22Rv1 (cell line): ENCODE results near the gene TIMELESS.

Experiments
- H3K27ac ChIP-seq: fragments of 450-650 bp; 2 replicates; pipeline ENCODE4 v1.5.1; 2017
- ZFX ChIP-seq: fragments of 450-650 bp; IDR thresholded peaks from 2 replicates; pipeline ENCODE4 v1.6.1; 2017; ENCODE audit warnings: antibody characterized with exemption, borderline replicate concordance
- TF ChIP-seq, protein P1 (sequence below): fragments of 450-650 bp; IDR thresholded peaks from 2 replicates; pipeline ENCODE4 v1.5.1; 2017; ENCODE audit warnings: mild to moderate bottlenecking

TIMELESS gene

DNA sequence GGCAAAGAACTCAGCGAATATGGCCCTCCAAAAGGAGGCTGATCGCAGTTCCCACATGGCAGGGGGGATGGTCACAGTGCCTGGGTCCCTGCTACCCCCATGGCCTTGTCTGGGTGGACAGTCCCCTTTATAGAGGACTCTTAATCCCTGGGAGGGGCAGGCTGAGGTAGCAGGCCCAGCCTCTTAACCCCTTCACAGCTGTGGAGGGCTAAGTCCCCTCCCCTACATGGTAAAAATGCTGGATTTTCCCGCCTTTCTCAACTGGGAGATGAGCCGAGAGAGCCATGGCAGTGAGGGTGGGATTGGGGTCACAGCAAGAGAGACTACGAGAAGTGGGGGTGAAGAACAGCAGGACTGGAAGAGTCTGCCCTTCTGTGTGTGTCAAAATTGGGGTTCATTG lies 5.3 kb upstream of the TIMELESS start, which contains the start of gene MIP:
Gene MIP (minus strand): TSS at position 101 of the 400 bp plus-strand sequence. CDS start 44 bp downstream, at position 57.
- H3K27ac ChIP-seq: no peak within 1 kb of the TSS
- TF ChIP-seq, protein P1, sequence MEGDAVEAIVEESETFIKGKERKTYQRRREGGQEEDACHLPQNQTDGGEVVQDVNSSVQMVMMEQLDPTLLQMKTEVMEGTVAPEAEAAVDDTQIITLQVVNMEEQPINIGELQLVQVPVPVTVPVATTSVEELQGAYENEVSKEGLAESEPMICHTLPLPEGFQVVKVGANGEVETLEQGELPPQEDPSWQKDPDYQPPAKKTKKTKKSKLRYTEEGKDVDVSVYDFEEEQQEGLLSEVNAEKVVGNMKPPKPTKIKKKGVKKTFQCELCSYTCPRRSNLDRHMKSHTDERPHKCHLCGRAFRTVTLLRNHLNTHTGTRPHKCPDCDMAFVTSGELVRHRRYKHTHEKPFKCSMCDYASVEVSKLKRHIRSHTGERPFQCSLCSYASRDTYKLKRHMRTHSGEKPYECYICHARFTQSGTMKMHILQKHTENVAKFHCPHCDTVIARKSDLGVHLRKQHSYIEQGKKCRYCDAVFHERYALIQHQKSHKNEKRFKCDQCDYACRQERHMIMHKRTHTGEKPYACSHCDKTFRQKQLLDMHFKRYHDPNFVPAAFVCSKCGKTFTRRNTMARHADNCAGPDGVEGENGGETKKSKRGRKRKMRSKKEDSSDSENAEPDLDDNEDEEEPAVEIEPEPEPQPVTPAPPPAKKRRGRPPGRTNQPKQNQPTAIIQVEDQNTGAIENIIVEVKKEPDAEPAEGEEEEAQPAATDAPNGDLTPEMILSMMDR: no peak
- no peak for TF ChIP-seq ZFX

GRCh38 chr12:56451147-56451546 lies 1.9 kb upstream of the TIMELESS start:
- H3K27ac ChIP-seq: no peak overlapping the region
- TF ChIP-seq, protein P1: no peak
- TF ChIP-seq ZFX: no peak

DNA sequence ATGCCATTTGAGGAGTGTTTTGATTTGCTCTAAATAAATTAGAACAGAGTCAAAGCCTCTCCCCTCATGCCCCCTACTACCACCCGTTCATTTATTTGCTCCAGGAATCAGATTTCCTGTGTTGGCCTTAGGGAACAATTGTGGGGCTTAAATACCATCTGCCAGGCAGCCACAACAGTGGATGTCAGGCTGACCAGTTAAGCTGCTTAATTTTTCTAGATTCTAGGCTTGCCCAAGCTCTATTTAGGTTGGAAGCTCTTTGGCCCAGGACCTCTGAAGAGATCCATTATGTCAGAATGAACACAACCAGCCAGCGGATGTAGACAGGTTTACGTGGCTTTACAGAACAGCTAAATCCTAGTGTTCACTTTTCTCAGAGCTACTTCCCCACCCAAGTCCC lies 1.0 kb upstream of the TIMELESS start:
- H3K27ac ChIP-seq: no peak overlapping the region
- TF ChIP-seq, protein P1: no peak
- TF ChIP-seq ZFX: no peak

DNA sequence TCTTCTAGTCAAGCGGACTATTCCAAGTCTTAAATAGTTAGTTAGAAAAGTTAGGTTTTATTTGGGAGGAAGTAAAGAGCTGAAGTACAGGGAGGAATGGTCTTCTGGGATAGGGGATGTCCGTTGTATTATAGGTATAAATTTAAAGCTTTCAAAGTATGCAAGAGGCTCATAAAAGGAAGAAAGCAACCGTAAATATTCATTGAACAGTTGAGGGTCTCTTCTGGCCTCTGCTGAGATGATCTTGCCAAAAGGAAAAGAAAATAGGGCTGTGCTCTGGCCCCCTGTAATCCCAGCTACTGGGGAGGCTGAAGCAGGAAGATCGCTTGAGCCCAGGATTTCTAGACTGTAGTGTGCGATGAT lies 377 bp upstream of the TIMELESS start:
- TF ChIP-seq, protein P1: no peak
- TF ChIP-seq ZFX: no peak
- peak overlapping the region; percentile 90 for H3K27ac ChIP-seq

DNA sequence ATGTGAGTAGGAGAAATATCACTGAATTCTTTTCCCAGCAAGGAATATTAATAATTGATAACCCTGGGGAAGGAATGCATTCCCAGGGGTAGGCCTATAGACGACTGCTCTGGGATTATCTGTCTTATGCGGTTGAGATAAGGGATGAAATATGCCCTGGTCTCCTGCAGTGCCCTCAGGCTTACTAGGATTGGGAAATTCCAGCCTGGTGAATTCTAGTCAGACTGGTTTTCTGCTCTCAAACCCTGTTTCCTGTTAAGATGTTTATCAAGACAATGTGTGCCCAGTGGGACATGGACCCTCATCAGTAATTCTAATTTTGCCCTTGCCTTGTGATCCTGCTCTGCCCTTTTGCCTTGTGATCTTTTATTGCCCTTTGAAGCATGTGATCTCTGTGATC lies 6.0 kb downstream of the TIMELESS start:
- peak overlapping the region; percentile 33 for H3K27ac ChIP-seq

DNA sequence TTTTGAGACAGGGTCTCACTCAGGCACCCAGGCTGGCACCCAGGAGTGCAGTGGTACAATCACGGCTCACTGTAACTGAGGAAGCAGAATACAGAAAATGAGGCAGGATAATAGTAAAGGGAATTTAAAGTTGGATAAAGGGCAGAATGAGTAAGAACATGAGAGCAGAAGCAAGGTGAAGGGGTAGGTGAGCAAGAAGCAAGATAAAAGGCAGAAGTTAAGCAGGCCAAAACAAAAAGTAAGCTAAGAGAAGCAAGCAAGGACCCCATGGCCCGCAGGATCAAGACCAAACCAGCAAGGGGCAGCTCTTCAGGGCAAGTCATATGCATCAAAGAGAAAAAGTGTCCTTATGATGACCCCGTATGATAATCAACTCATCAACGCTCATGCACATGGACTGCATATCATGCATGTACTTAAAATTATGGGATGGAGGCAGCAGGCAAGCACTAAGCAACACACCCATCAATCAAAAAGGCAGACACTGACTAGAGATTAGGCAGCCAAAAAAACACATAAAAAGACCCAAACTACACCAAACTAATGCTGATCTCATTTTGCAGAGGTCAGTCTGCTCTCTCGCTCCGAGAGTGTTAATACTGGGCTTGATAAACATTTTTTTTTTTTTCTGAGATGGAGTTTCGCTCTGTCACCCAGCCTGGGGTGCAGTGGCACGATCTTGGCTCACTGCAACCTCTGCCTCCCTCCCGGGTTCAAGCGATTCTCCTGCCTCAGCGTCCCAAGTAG lies 11.6 kb downstream of the TIMELESS start:
- H3K27ac ChIP-seq: no peak overlapping the region
- TF ChIP-seq, protein P1: no peak
- no peak for TF ChIP-seq ZFX

DNA sequence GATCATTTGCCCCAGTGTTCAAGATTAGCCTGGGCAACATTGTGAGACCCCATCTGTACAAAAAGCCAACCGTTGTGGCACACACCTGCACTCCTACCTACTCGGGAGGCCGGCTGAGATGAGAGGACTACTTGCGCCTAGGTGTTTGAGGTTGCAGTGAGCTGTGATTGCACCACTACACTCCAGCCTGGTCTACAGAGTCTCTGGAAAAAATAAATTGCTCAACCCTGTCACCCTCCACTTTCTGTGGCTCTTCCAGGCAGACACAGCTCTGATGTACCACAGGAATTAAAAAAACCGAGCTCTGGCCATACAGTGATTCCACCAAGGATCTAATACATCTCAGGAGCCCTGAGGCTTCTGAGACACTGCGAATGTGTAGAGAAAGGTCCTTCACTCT lies 14.4 kb downstream of the TIMELESS start:
- no peak overlapping the region for H3K27ac ChIP-seq
- TF ChIP-seq, protein P1: no peak
- no peak for TF ChIP-seq ZFX

DNA sequence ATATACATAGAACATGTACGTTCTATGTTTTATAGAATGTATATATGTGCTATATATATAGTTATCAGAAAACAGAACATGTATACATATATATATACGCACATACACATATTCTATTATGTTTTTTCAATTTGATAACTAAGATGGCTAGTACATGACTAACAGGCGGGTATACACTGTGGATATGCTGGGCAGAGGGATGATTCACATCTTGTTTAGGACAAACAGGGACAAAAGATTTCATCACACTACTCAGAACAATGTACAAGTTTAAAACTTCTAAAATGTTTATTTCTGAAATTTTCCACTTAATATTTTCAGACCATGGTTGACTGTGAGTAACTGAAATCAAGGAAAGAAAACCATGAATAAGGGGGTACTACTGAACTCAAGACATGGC lies 17.4 kb downstream of the TIMELESS start:
- H3K27ac ChIP-seq: no peak overlapping the region
- no peak for TF ChIP-seq ZFX
- TF ChIP-seq, protein P1: no peak
